NCI-H2107 (cell line): ENCODE results near the gene DEFB121.

Experiments used
- DNase-seq: peaks from one replicate; lab custom pipeline; 2025; lab: John Stamatoyannopoulos, UW

Gene DEFB121

GRCh38 chr20:31363295-31363694 is 42.7 kb downstream of the DEFB121 start:
- DNase-seq = no peak

DNA sequence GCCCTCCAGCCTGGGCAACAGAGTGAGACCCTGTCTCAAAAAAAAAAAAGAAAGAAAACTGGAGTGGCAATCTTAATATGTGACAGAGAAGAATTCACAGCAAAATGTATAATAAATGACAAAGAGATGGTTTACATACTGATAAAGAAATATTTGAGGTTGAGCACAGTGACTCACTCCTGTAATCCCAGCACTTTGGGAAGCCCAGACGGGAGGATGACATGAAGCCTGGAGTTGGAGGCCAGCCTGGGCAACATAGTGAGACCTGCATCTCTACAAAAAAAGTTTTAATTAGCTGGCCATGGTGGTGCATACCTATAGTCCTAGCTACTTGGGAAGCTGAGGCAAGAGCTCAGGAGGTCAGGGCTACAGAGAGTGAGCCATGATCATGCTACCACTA is 50.0 kb downstream of the DEFB121 start:
- no peak for DNase-seq
